NCI-H187 treated with DMSO at 0.1 percent for 48 hours (cell line): ENCODE measurements around the gene MAPK8IP3.

ENCODE experiments used
- DNase-seq: peaks from one replicate; lab custom pipeline; 2025; lab: John Stamatoyannopoulos, UW

Gene MAPK8IP3

DNA sequence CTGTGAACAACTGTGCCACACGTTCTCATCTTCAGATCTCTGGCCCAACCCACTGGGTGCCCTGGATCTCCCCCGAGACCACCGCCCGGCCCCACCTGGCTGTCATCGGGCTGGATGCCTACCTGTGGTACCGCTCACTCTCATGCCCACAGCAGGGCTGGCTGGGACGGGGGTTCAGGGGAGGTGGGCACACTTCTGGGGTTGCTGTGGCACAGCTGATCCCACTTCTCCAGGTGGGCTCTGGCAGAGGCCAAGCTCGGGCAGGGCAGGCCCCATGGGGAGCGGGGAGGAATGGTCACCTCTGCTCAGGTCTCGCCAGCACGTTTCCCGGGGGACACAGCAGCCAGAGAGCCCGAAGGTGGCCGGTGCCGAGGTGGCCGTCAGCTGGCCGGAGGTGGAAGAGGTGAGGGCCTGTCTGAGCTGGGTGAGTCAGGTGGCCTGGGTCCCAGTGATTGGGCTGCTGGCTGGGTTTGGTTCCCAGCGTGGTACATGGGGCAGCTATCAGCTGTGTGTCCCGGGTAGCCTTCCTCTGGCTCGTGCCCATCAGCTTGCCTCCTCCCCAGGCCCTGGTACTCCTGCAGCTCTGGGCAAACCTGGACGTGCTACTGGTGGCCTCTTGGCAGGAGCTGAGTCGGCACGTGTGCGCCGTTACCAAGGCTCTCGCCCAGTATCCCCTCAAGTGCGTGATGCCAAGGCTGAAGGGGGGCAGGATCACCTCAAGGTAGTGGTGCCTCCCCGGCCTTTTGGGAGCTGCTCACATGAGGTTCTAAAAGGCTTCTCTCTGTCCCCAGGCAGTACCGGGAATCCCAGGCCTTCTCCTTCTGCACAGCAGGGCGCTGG lies 69.2 kb downstream of the MAPK8IP3 start:
- no peak for DNase-seq

DNA sequence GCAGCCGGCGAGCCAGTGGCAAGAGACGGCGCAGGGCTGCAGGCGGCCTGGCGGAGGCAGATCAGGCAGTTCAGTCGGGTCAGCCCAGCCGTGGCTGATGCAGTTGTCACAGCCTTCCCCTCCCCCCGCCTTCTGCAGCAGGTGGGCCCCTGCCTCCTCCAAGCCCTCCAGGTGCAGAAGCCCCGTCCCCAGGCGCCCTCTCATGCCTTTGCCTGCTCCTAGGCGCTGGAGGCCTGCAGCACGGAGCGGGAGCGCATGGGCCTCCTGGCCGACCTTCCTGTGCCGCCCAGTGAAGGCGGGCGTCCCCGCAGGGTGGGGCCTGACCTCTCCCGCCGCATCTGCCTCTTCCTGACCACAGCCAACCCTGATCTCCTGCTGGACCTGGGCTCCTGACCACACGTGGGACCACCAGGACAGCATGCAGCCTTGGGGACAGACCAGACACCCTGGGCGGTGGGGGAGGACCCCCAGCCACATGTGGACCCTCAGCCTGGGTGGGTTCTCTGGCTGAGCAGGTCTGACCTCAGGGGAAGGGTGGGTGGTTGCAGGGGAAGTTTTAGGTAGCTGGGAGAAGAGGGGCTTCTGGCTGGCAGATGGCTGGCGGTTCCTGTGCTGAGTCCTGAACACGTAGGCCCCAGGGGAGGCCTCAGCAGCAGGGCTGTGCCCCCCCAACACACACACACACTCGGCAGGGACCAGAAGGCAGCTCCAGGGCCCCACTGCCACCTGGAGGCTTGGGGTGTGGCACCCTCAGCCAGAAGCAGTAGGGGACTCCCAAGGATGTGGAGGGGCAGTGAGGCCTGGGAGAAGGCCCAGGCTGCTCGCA lies 70.1 kb downstream of the MAPK8IP3 start:
- no peak for DNase-seq

DNA sequence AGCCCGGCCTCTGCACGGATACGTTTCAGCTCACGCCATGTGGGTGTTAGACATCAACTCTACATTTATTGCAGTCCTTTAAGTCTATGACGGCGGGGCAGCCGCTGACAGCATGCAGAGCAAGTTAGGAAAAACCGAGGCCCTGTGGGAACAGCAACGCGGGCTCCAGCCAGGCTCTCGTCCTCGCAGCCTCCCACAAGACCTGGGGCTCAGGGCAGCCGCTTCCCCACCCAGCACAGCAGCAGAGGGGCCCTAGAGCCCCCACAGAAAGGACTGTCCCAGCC lies 70.6 kb downstream of the MAPK8IP3 start:
- no peak for DNase-seq

DNA sequence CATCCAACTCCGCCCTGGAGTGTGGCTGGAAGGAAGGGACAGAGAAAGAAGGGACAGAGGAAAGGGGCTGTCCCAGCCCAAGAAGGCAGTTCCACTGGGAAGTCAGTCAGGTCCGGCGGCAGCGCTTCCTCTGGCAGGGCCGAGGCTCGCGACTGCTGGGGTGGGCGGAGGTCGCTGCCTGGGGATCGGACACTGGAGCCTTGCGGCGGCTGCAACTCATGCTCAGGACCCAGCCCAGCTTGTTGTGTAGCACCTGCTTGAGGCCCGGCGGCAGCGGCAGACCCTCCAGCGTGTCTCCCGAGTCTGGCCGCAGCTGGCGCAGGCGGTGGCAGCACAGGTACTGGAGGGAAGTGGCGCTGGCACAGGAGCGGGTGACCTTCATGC lies 71.0 kb downstream of the MAPK8IP3 start:
- no peak for DNase-seq

DNA sequence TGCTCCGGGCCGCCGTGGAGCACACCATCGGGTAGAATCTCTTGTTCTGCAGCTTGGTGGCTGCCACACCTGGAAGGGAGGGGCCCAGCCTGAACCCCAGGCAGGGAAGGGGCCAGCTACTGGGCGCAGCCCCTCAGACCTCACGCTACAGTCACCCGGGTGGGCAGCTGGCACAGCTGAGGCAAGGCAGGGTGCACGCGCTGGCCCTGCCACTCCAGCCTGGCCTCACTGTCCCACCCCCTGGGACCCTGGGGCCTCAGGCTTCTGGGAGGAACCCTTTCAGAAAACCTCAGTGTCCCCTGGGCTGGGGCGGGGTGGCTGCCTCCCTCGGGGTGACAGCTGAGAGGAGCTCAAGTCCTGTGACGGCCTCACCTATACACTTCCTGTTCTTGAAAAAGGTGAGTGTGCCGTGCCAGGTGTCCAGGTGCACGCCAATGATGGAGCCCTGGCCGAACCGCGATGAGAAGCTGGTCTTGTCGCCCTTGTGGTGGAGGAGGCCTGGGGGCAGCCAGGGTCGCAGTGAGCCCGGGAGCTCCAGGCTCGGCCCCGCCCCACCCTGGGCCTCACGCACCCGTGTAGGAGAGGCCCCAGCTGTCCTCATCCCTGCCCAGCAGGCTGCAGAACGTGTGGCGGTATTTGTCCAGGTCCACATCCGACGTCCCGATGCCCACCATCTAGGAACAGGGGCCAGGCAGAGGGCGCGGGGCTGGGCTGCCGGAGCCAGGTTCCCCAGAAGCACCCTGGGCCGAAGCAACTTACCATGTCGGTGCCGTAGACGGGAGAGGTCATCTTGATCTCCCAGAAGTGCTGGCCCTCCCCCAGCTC lies 71.6 kb downstream of the MAPK8IP3 start:
- DNase-seq = no peak

DNA sequence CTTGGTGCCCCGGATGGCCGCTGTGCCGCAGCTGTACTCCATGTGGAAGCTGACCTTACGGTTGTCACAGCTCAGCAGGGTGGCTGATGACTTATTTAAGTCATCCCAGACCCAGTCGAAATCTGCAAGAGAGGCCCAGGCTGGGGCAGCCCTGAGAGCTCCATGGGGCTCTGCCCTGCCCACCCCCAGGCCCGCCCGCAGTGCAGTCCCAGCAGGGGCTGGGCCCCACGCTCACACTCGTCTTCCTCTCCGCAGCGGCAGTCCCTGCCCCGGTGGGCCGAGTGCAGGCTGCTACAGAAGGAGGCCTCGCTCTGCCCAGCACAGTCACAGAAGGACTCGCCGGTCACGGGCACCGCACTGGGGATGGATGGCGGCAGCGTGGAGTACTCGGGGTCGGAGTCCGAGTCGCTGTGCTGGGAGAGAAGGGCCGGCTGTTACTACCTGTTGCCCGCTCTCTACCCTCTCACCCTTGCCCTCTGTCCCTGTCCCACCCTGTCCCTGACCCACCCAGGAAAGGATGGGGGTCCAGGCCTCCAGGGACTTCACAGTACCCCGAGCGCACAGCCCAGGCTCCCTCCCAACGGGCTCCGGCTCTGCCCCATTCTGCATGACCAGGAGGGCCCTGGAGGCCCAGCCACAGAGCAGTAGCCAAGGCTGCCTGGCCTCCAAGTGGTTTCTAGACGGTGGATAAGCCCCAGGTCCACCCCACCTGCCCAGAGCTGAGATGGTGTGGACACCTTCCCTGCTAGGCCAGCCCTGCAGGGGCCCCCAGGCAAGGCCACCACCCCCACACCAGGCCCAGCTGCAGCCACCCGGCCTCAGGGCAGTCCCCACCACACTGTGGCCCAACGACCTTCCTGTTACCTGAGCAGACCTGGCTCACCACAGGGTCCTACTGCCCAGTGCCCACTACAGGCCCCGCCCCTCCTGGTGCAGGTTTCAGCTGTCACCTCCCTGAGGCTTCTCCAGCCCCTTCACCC lies 72.5 kb downstream of the MAPK8IP3 start:
- DNase-seq = no peak

DNA sequence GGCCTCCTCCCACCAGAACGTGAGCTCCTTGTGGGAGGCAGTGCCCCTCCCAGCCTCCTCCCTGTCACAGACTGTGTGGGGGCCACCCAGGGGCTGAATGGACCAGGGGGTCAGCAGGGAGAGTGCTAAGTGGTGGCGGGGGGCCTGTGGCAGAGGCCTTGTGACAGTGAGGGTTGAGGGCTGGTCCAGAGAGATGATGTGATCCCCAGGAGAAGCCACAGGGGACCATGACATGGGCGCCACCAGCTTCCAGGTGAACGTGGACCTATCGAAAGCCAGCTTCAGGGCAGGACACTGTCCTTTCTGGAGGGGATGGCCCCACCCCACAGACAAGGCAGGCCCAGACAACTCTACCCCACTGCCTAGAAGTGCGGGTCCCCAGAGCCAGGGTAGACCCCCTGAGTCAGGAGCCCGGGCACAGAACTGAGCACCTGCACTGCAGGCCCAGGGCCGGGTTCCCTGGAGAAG lies 73.3 kb downstream of the MAPK8IP3 start:
- no peak for DNase-seq

DNA sequence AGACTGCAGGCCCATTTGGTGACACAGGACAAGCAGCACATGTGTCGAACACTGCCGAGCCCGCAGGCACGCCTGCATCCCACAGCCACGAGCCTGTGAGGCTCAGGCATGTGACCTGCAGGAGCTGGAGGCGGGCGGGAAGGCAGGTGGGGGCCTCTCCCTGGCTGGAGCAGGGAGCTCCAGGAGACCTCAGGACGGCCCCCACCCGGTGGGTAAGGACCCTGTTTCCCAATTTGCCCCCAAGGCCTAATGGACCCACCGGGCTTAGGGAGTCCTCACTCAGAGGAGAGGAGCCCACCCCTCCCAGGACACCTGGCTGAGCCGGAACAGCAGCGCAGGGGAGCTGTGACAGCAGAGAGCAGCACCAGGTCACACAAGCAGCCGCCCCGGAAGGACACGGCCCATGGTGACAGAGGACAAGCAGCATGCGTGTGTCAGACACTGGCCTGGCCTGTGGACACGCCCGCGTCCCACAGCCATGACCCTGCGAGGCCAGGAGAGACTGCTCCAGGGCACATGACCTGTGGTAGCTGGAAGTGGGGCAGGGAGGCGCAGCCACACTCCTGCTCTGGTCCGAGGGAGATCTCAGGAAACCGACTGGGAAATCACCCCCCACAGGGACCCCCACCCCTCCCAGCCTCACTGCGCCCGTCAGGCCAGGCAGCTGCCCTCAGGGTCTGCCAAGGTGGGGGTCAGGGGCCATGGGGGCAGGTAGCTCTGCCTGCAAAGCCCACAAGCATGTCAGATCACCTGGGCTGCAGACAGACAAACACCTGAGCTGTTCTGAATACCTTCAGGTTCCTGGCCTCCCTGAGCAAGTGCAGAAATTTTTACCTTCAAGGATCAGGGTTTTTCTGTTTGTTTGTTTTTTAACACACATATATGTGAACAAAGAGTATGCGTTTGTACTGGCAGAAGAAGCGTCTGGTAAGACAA lies 74.0 kb downstream of the MAPK8IP3 start:
- DNase-seq = no peak

DNA sequence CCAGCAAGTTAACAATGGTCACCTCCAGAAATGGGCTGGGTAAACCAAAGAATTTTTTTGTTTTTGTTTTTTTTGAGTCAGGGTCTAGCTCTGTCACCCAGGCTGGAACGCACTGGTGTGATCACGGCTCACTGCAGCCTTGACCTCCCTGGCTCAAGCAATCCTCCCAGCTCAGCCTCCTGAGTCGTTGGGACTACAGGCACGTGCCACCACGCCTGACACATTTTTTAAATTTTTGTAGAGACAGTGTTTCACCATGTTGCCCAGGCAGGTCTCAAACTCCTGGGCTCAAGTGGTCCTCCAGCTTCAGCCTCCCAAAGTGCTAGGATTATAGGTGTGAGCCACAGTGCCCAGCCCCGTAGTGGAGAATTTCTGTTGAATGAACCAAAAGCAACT lies 74.7 kb downstream of the MAPK8IP3 start:
- no peak for DNase-seq

DNA sequence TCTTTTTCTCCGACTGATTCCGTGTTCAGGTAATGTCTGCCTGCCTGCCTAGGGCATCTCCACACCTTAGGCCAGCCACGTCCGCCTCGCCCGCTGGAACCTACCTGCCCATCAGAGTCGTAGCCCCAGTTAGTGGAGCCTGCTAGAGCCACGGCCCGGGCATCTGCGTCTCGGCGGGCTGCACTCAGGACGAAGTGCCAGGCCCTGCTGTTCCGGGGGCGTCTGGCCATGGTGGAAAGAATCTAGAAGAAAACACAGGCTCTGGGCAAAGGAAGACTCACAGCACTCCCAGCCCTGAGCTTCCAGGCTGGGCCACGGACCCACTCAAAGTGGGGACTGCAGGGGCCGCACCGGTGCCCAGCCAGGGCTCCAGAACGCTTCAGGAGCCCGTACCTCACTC lies 75.3 kb downstream of the MAPK8IP3 start:
- DNase-seq = no peak

DNA sequence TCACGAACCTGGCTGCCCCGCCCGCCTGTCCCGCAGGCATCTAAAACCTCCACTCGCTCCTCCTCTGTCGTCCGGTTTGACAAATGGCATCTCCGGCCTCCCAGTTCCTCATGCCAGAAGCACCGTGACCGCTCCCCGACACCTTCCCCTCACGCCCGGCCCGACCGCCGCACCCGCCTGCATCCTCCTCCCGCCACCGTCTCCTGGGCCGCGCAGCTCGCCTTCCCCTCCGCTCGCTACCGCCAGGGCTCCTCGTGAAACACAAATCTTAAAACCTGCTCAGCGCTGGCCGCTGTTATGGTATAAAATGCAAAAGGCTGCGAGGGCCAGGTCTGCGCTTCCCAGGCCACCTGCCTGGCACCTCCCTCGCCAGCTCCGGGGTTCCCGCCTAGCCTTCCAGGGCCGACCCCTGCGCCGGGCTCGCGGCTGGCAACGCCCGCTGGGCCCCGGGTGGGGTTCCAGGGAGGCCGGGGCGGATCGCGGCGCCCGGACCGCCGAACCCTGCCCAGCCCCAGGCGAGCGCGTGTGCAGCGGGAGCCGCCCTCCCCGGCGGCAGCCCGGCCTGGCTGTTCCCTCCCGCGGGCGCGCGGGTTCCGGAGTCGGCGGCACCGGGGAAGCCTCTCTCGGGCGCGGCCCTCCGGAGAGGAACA lies 75.9 kb downstream of the MAPK8IP3 start:
- DNase-seq = no peak

DNA sequence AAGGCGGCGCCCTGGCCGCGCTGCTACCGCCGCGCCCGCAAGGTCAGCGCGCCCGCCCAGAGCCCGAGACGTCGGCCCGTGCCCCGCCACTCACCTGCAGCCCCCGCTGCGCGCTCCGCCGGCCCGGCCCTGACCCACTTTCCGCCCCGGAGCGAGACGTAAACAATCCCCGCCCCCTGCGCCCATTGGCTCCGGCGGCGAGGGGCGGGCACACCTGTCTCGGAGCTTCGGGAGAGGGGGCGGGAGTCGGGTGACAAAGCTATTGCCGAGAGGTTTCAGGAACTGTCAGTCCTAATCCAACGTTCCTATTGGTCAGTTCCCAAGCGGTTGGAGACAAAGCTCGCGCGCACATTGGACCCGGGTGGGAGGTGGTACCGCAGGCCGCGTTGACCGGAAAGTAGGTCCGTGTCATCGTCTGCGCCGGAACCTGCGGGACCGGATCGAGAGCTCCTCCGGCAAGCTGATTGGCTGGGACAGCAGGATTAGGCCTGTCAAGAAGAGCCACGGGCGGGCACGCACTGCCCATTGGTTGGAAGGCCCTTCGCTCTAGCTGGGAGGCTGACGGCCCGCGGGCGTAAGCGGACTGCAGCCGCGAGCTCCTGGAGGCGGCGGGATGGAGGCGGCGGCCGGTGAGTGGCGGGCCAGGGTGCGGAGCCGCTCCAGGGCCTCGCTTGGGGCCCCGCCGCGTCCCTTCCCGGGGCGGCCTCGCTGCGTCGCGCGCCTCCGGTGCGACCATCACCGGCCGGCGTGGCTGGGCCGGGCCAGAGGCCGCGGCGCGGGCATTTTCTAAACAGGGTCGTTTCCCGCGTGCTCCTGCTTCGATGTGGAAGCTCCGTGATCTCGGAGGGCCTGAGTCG lies 76.6 kb downstream of the MAPK8IP3 start, which contains the start of the genes NUBP2 and SPSB3:
NUBP2 (plus strand) TSS at position 553 of the 857 bp plus-strand sequence; CDS start at position 614, 61 bp downstream.
SPSB3 (minus strand) TSS at position 164 of the 857 bp plus-strand sequence. CDS start 1,088 bp downstream, outside the sequence.
- DNase-seq = peak; percentile 100

DNA sequence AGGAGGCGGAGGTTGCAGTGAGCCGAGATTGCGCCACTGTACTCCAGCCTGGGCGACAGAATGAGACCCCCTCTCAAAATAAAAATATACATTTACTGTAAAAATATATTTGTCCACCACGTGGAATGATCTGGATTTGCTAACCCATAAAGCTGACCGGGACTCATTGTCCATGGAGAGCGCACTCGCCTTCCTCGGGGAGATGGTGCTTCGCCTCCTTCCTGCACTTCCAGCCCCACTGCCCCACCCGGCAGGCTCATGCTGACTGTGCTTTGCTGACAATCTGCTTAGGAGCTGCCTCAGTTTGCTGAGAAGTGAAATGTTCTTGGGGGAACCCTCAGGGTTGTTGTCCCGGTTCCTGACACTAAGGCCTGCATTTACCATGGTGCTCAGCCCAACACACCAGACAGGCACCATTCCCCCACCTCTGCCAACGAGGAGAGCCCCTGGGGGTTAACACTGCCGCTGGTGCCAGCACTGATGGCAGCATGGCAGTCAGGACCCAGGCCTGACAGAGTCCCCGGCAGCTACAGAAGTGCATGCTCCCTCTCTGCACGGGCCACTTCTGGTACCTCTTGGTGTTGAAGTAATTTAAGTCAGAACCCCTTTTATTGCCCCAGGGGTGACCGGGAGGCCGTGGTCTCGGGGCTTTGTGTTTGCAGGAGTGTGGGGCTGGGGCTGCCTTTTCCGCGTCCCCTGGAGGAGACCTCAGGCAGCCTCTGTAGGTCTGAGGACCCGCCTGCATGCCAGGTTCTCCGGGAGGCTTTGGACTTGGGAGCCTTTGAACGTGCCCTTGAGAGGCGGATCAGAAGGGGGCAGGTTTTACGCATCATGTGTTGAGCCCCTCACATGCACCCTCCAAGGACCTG lies 79.2 kb downstream of the MAPK8IP3 start:
- DNase-seq = no peak

DNA sequence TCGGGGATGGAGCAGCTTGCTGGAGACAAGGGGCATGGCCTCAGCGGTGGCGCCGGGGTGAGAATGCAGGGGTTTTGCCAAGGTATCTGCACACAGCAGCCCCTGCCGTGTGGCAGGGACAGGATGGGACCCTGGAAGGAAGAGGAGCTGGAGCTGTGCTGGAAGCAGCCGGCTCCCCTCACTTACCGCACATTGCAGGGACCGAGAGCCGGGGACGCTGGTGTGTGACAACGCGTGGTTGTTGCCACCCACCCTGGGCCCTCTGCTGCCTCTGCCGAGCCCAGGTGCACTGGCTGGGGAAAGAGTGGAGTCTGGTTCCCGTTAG lies 79.8 kb downstream of the MAPK8IP3 start:
- no peak for DNase-seq

DNA sequence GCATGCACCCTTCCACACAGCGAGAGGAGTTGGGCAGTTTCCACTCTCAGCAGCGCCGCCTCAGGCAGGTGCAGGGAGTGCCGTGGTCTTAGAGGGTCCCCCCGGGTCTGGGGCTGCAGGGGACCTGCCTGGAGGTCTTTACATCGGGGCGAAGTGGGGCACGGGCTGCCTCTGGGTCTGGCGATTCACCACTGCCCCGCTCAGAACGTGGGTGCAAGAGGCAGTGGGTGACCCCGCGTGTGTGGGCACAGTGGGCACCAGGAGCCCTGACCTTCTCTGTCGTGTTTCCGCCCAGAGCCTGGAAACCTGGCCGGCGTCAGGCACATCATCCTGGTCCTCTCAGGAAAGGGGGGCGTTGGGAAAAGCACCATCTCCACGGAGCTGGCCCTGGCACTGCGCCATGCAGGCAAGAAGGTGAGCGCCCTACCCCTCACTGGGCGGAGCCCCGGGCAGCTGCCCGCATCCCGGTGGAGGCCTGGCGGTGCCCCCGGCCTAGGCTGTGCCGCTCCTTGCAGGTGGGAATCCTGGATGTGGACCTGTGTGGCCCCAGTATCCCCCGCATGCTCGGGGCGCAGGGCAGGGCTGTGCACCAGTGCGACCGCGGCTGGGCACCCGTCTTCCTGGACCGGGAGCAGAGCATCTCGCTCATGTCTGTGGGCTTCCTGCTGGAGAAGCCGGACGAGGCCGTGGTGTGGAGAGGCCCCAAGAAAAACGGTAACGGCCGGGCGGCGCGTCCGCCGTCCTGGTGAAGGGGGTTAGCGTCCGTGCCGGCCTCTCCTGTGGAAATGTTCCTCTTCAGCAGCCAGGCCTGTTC lies 80.5 kb downstream of the MAPK8IP3 start:
- DNase-seq = no peak

DNA sequence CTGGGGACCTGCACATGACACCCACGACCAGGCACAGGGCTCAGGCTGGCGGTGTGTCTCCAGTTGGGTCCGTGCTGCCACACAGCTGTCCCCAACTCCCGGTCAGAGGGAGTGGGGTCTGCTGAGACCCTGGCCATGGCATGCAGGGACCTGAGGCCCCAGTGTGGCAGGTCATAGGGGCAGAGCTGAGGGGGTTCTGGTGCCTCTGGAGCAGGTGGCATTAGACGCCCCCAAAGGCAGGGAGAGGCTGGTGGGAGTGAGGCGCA lies 81.0 kb downstream of the MAPK8IP3 start:
- DNase-seq = no peak
